Stimulated activated CD4-positive, alpha-beta T cell treated with anti-CD3 and anti-CD28 coated beads, Interleukin-4, amount 100 ng/mL, for 1 hour (primary cell): Measurements from ENCODE around the gene FXYD1.

Experiments used
- DNase-seq: peaks from one replicate; pipeline ENCODE4 v3.0.0-alpha.2; 2020

Gene FXYD1

GRCh38 chr19:35108730-35109129 is 29.9 kb upstream of the FXYD1 start:
- no peak for DNase-seq

DNA sequence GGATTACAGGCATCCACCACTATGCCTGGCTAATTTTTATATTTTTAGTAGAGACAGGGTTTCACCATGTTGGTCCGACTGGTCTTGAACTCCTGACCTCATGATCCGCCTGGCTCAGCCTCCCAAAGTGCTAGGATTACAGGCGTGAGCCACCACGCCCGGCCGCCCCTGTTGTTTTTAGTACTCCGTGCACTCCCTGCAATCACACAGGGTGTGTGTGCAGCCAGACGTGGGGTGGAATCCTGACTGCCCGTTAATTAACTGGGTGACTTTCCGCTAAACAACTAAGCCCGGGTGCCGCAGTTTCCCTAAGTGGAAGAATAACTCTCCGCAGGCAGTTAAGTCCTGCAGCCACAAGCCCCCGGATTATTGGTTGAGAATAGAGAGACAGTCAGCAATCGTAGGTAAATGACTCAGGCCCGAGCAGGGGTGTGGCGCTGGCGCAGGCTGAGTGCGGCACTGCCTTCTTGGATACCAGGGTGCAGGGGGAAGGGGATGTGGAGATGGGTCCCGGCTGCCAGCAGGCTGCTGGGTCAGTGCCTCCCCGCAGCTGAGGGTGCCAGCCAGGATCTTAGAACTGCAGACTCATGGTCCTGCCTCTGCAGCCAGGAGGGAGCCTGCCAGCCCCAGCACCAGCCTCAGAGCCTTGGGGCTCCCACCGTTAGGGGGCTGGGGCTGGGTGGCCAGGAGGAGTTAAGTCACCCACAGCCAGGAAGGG is 29.1 kb upstream of the FXYD1 start:
- no peak for DNase-seq

DNA sequence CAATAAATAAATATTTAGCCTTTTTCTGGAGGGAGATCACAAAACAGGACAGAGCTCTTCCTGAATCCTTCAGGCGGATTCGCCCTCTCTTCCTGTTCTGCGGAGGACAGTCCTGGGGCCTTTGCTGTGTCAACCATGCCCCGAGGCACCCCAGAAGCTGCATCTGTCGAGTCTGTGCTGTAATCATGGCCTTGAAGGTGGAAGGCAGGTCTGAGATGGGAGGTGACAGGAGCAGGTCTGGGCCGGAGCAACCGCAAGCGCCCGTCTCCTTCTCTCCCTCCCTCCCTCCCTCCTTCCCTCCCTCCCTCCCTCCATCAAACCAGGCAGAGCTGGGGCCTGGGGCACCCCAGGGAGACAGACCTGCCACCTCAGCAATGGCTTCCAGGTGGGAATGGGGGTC is 27.6 kb upstream of the FXYD1 start:
- no peak for DNase-seq

- DNase-seq = no peak
Measured at GRCh38 chr19:35112995-35113688, 25.5 kb upstream of the FXYD1 start.

DNA sequence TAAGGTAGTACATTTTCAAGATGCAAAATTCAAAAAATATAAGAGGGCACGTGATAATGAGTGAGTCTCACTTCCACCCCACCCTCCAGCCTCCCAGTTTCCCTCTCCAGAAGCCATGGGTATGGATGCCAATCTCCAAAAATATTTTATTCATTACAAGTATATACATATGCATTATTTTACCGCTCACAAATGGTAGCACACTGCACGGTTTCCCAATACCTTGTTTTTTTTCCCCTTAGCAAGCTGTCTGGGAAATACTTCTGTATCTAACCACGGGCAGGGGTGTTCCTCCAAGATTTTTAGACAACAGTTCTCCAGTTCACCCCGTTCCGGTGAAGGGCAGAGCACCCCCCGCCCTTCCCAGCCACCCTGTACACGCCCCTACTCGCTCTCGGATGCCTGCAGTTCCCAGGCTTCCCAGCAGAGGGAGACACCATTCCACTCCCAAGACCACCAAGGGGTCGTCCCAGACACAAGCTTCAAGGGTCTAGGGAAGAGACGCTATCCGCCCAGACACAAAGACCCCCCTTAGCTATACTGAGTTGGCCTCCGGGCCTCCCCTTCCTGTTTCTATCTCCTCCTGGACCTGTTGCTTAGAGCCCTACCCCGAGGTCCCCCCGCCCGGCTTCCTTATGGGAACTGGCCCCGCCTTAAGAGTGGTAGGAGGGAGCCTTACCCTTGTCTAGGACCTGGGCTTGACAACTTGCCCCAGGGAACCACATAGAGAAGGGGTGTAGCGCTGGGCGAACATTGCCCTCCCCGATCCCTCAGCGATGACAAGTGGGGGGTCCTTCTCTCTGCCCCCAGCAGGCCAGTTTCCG is 24.1 kb upstream of the FXYD1 start:
- peak; percentile 71 for DNase-seq

DNA sequence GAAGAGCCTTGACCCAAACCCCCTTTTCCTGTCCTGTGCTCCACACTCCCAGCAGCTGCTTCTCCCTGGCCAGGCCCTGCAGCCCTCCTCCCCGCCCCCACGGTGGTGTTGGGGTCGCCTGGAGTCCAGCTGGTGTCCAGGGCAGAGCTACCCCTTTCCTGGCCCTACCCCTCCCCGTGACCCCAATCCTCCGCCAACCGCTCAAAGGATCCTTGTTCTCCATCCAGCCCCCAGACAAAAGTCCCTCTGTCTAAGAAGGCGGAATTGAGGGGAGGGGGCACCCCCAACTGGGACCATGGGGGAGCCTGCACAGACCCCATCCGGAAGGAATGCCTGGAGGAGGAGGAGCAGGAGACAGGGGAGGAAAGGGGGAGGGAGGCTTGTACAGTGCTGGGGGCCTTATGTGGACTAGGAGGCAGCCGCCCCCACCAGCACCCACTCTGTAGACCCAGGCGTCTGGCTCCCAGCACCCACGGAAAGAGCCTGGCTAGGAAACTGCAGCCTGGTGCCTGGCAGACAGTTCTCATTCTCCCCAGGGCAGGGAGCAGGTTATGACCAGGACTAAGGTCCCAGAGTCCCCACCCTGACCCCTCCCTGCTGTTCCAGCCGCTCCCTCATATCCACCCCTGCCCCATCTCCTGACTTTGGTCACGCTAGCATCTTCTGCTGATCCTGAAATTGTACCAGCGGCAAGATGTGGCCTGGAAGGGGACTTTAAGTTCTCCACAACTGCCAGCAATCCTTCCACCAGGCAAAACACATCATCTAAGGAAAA is 23.3 kb upstream of the FXYD1 start, which contains the start of gene FXYD3:
Gene FXYD3, plus strand, starts transcription at position 647 of the 775 bp plus-strand sequence. CDS start 3,554 bp downstream, outside the sequence.
- no peak for DNase-seq

GRCh38 chr19:35116072-35116801 is 22.4 kb upstream of the FXYD1 start:
- no peak for DNase-seq

GRCh38 chr19:35117116-35117515 is 21.5 kb upstream of the FXYD1 start:
- no peak for DNase-seq

- no peak for DNase-seq
Measured at GRCh38 chr19:35117799-35118198, 20.8 kb upstream of the FXYD1 start.

DNA sequence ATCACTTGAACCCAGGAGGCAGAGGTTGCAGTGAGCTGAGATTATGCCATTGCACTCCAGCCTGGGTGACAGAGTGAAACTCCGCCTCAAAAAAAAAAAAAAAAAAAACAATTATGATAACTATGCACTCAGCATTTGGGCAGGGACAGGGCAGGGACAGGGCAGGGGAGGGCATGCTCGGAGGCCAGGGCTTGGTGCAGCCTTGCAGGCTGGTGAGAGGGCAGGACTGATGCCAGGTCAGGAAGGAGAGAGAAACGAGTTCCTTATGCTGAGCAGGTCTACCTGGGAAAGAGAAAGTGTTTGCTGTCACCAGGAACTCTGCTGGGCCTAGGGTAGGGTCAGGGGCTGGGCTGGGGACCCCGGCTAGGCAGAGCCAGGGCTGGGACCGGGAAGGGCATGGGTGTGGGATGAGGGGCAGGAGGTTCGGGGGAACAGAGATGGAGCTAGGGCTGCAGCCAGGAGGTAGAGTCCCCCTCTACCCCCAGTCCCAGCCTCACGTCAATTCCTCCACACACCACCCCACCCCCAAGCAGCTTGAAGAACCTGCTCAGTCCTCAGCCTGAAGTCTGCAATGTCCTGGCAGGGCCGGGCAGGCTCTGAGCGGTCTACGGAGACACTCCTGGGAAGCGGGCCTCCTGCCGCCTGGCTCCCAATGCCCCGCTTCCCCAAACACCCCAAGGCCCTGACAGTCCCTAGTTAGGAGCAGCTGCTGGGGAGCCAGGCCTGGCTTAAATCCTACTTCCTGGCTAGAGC is 20.2 kb upstream of the FXYD1 start:
- no peak for DNase-seq

DNA sequence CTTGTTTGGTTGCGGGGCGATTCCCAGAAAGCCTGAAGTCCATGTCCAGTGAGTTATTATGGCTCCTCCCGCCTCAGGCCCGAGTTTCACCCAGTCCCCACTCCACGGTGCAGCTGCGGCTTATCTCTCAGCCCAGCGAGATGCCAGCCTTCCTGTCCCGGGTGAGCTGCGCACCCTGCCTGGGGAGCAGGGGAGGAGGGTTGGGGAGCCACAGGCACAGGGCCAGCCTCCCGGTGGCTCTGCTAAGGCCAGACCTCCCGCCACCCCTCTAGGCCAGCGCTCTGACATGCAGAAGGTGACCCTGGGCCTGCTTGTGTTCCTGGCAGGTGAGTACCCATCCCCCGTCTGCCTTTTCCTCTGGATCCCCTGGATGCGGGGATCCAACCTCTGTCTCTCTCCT is 19.5 kb upstream of the FXYD1 start:
- no peak for DNase-seq

- no peak for DNase-seq
Measured at GRCh38 chr19:35119578-35120155, 19.0 kb upstream of the FXYD1 start.

DNA sequence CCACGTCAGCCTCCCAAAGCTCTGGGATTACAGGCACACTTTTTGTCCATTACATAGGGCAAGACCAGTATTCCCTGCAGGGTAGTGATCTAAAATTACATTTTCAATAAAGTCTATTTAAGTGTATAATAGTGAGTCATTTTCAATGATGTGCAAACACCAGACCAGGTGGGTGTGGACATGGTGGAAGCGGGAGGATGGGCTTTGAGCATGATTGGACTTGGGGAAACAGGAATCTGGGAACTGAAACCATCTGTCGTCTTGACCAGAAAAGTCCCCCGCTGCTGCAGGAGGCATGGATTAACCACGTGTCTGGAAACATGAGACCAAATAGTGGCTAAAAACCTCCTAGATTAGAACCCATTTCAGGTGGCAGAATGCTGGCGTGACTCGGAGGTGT is 18.1 kb upstream of the FXYD1 start:
- DNase-seq = no peak

DNA sequence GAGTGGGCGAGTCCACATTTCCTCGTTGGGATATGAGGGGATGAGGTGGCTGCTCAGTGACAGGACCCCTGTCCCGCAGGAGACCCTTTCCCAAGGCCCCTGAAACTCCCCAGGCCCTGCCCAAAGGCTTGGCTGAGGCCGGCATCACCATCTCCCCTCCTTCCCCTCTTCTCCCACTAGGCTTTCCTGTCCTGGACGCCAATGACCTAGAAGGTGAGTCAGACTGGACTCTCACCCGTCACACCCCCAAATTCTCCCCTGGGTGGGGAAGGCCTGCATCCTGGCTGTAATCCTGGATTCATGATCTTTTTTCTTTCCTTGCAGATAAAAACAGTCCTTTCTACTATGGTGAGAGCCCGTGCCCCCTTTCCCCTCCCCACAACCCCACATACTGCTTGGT is 17.7 kb upstream of the FXYD1 start:
- no peak for DNase-seq

- no peak for DNase-seq
Measured at GRCh38 chr19:35122687-35123551, 15.7 kb upstream of the FXYD1 start.

DNA sequence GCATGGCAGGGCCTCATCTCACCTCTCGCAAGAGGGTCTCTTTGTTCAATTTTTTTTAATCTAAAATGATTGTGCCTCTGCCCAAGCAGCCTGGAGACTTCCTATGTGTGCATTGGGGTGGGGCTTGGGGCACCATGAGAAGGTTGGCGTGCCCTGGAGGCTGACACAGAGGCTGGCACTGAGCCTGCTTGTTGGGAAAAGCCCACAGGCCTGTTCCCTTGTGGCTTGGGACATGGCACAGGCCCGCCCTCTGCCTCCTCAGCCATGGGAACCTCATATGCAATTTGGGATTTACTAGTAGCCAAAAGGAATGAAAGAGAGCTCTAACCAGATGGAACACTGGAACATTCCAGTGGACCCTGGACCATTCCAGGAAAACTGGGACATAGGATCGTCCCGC is 15.1 kb upstream of the FXYD1 start:
- DNase-seq = no peak

DNA sequence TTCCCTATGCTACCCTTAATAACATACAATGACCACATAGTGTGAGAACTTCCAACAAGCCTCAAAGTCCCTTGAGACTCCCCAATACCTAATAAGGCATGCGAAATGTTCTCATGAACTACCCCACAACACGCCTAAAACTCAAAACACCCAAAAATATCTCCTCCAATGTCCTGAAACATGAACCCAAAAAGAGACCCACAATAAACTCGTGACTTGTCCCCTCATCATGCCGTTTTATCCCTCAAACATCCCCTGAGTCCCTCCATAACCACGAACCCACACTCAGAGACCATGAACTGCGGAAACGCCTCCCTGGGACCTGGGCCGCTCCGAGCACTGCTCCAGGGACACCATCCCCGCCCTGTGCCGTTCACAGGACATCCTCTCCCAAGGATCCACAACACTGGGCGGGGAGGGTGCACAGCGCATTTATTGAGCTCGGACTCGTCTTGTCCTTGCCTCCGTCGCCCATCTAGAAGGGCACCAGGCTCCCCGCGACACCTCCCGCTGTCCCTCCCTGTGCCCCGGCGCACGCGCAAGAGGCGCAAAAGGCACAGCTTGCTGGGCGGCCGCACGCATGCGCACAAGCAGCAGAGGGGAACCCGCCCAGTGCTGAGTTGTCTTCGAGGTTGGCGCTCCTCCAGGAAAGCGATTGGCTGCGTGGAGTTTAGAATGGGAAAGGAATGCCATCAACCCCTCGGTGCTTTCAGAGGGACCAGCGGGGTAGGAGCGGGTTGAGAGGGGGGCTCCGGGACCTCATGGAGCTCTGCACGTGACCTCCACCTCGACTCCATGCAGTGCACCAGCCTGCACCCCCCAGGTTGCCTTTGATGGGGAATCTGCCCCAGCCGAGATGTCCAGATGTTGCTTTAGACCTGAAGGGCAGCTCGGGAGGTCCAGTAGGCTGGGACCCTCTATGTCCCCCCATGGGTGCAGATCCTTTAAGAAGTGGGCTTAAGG is 14.2 kb upstream of the FXYD1 start:
- peak; percentile 88 for DNase-seq

- DNase-seq = no peak
Measured at GRCh38 chr19:35125270-35125717, 13.3 kb upstream of the FXYD1 start.
